HG03521 (cell line): ENCODE measurements around the gene ARAP1.

Source experiments
- ATAC-seq: cut with Tn5 transposase; IDR thresholded peaks from one replicate; pipeline ENCODE4 v1.9.1; 2021; ENCODE audit warnings: mild to moderate bottlenecking, moderate library complexity; ENCODE audit not compliant: unreplicated experiment

Gene ARAP1

DNA sequence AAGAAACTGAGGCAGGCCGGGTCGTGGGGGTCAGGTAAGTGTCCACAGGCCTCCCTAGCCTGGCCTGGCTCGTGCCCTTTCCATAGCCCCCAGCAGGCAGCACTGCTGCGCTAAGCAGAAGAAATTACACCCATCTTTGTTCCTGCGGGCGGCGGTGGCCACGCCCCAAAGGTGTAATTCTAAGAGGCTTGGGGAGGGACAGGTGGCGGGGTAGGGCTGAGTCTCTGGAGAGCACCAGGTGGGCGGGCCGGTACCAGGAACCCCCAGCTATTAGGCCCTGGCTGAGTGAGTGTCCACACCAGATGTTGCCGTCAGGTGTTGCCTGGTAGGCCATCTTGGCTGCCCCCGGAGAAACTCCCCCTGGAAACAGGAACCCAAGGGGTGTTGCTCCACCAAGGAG, 12.3 kb upstream of the ARAP1 start:
- no peak for ATAC-seq

DNA sequence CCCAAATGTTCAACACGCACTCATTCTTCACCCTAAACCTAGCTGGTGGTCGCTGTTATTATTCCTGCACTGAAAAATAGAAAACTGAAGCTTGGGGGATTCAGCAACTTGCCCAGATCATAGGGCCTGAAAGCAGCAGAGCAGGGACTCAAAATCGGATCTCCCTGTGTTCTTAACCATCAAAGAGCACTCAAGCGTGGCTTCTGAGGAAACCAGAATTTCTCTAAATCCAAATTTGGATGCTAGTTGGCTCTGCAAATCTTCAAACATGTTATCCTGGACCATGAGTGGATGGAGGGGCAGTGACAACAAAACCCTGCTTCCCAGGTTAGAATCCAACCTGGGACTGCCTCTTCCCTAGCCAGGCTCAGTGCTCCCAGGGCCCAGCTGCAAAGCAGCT, 11.6 kb upstream of the ARAP1 start:
- ATAC-seq, result no peak

DNA sequence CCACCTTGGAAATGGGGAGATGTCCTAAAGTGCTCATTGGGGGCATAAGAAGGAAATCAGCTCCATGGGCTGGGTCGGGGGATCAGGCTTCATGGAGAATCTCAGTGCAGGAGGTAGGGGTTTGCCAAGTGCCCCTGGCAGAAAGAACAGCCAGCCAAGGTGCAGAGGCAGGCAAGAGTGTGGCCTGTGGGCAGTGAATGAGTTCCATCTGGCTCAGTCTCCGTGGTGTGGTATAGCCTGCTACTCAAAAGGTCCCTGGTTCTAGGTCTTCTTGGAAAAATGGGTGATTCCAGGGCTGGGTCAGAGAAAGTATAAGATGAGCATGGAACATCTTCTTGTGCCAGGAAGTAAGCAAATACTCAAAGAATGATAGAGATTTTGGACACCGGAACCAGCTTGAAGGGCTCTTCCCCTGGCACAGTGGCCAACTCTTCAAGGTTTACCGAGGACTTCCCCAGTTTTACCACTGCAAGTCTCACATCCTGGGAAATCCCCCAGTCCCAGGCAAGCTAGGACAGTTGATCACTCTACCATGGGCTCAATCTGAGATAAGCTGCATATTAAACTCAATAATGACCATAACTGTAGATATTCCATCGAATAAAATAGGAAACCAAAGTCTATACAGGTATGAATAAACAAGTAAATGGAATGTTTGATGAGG, 10.6 kb upstream of the ARAP1 start:
- ATAC-seq, result no peak

DNA sequence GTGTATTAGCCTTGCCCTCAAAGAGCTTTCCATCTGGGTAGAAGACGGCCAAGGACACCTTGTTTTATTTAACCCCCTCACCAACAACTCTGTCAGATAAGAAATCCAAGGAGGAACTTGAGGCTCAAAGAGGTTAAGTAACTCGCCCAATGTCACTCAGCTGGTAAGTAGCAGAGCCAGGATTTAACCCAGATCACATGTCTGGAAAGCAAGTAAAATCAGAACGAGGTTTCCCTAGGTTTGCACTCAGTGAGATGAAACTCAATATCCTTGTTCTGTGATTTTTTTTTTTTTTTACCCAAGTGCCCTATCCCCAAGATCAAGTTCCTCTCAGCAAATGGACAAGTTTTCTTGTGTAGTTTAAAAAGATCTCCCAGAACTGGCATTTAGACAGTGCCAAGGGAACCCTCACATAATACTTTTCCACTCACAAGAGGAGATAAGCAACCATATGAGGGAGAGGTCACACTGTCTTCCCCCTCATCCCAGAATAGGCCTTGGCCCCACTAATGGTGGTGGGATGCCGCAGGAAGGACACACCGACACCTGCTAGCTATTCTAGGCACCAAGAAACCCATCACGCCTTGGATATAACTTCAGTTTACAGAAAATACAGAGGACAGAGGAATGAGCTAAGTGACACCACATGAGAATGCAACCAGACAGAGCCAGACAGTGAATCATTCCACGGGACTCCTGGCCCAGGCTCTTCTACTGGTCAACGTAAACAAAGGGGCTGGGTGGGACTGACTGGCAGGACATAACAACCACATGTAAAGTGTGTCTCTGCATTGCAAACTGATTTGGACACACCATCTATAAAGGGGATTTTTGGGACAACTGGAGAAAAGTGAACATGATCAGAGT, 8.6 kb upstream of the ARAP1 start:
- ATAC-seq, result no peak

DNA sequence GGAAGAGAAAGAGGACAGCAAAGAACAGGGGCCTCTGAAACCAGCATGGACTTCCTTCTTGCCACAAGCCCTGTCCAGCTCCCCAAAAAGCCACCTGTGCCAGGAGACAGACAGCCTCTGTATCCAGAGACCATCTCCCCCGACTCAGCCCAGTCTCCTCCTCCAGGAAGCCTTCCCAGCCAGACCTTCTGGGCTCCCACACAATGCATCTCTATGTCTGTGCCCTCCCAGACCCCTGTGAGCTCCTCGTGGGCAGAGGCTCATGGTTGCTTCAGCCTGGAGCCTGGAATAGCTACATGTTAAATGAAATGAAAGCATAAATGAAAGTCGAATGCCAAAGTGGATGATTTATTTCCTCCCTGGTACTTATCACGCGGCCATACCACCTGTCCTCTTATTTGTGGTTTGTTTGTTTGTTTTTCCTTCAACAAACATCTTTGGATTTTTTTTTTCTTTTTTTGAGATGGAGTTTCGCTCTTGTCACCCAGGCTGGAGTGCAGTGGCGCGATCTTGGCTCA, 7.3 kb upstream of the ARAP1 start:
- ATAC-seq, result no peak

DNA sequence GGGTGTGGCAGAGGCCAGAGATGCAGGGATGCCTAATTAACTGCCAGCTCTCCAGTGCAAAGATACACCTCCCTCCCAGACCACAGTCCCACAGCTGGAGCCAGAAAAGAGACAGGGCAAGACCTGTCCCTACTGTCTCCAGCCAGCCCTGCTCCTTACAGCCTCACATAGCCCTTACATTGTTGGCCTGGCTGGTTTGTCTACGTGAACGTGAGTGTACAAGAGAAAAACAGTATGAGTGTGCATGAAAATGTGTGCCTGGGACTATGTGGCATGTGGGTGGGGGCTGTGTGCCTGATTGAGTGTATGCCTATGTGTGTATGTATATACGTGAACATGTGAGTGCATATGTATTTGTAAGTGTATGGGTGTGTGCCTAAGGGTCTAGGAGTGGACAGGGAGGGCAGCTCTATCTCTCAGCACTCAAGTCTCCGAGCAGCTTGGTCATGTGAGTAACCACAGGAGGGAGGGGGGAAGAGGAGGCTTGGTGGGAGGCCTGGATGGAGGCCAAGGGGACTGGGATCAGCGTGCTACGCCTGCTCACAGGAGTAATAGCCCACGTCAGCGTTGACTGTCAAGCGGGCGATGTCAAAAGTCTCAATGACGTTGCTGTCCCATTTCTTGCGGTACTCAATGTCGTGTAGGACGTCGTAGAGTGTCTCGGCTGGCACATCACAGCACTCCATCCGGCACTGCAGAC, 6.6 kb upstream of the ARAP1 start:
- ATAC-seq, result no peak

DNA sequence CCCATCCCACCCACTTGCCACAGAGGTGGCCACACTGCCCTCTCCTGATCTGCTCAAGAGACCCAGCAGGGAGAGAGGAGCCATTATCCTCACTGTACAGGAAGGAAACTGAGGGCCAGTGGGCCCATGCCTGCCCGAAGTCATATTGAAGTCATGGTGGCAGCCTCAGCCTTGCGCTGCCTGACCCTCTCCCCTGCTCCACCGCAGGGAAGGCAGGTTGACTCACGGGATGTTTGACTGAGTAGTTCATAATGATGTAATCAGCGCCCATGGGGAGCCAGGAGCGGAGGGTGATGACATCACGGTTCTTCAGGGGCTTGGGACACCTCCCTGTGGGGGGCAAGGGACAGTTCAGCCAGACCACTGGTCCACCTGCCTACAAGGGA, 6.1 kb upstream of the ARAP1 start:
- no peak for ATAC-seq

DNA sequence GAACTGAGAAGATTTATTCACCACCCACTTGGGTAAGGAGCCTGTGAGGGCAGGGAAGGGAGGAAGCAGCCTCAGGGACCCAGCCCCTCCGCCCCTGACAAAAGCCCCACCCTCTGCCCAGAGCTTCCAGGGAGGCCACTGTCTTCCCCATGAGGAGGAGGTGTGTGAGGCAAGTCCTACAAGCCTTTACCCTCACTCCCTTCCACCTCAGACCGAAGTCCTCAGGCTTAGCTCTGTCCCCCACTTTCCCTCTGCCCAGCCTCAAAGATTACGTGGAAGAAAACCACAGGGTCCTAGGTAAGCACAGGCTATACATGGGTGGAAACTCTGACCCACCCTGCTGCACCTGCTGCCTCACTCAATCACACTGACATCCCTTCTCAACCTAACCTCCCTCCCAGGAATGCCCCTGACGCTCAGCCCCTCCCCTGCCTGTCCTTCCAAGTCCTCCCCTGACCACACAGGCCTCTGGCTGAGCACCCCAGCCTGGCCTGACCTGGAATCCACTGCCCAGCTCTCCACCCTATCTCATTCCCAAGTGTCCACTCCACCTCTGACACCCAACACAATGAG, 3.6 kb upstream of the ARAP1 start:
- ATAC-seq, result no peak

DNA sequence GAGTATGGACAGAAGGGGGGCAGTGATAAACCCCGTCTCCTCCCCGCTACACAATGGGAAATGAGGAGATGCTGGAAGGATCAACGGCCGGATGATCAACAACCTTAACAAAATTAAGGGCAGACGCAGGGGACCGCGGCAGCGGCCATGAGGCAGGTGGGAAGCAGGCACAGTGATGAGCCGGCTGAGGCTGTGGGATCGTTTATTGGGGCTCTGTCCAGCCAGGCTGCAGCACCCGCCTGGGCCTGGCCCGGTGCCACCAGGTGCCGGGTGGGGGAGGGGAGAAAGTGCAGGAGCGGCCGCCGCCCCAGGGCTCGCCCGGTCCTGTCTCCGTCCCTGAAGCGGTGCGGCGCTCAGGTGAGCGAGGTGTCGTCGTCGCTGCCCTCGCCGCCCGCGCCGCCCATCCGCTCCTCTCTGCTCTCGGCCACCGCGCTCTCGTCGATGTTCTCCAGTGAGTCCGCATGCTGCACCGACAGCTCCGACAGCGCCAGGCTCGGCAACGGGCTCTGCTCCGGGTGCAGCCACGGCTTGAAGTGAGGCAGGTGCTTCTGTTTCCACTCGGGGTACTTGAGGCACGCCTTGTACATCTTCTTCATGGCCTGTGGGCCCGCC, 2.4 kb upstream of the ARAP1 start:
- ATAC-seq, result no peak

DNA sequence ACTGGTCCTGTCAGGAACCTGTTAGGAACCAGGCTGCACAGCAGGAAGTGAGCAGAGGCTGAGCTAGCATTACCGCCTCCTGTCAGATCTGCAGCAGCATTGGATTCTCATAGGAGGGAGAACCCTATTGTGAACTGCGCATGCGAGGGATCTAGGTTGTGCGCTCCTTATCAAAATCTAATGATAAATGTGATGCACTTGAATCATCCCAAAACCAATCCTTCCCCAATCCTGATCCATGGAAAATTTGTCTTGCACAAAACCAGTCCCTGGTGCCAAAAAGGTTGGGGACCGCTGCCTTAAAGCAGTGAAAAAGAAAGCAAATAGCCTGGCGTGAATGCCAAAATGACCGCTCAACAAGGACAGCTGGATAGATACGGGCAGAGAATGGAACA, 1.9 kb upstream of the ARAP1 start:
- ATAC-seq, result no peak

DNA sequence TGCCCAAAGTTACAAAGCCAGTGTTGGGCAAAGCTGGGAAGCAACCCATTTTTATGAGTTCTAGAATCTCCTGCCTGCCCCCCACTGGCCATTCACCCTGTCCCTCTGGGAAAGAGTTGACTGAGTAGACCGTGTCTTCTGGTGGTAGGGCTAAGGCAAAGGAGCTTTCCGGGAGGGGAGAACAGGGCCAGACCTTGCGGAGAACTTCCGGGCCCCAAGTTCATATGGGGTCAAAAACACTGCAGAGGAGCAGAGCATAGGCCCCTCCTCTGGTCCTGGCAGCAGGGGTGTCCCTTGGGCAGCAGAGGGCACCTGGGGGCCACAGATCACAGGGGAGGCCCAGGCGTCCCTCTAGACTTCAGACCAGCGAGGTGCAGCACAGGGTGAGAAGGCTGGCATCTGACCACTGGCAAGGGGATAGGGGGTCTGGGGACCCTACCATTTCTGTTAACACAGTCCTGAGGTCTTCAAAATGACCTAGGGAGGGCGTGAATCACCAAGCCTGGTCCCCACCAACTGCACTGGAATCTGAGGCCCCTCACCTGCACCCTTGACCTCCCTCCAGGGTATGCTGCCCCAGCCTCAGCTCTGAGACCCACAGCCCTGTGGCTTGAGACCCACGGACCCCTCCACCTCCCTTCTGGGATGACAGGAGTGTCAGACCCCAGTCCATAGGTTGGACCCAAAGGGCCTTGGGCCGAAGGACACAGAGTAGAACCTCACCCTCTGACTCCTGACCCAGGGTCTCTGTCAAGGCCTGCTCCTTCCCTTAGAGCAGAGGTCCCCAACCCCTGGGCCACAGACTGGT, 1.3 kb upstream of the ARAP1 start:
- no peak for ATAC-seq

DNA sequence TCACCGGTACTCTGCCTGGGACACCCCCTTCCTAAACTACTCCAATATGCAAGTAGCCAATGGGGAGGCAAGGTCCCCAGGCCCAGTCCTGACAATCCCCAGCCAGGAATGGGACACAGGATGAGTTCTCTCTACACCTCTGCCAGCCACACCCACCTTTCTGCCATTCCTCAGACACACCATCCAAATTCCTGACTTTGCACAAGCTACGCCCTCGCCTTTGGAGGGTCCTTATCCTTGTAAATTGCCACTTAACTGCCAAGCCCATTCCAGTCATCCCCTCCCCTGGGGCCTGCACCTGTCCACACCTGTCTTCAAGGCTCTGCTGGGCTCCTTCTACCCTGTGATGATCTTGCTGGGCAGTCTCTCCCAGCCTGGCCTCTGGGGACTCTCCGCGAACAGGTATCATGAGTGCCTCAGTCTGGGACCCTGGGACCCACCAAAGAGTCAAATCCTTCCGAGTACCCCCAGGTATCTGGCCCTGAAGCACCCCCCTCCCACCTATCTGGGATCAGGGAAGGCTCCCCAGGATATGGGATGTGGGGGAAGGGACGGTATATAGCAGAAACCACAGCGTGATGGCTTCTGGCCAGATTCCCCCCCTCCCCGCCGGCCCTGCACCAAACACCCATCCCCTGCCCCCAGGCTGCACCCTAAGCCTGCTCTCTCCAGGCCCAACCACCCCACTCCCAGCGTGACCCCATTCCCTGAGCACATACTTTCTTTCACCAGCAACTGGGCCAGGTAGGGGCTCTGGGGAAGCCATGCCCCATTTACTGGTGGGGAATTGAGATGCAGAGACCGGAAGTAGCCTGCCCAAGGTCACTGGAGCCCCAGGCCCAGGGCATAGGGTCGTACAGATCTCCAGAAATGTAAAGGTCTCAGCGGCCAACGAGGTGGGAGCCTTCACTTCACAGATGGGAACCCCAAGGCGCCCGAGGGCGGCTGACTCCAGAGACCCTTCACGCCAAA, 806 bp downstream of the ARAP1 start:
- ATAC-seq, result no peak

DNA sequence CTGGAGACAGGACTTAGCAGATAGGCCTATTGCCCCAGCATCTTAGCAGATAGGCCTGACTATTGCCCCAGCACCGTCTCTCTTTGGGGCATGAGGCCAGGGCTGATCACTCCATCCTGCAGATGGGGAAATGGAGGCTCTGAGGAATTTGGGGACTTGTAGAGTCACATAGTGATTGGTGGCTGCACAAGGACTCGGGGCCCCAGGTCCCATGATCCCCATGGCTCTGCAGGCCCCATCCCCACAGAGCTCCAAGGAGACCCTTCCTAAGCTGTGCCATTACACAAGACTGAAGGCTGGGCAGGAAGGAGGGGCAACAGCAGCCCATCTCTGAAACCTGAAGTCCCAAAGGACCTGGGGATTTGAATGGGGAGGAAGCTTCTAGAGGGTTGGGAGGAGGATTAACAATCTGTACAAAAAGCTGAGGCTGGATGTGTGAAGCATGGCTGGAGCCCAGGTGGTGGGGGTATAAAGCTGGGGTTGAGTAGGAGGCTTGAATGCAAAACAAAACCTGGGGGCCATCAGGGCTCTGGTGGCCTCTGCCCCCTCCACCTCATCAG, 1.6 kb downstream of the ARAP1 start:
- no peak for ATAC-seq

DNA sequence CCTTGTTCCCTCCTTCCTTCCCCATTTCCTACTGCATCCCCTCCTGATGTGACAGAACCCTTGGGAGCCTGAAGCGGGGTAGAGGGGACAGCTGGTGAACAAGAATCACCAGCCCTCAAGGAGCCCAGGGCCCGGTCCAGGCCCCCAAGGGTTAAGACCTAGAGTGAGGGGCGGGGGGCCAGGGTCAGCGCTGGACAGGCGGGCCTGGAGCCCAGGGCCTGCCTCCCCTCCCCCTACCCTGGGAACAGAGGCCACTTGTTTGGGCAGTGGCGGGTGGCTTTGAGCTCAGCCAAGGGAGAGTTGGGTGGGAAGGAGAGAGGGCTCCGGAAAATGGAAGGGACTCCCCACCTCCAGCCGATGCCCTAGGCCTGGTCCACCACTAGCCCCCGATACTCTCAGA, 2.1 kb downstream of the ARAP1 start:
- ATAC-seq, result no peak

DNA sequence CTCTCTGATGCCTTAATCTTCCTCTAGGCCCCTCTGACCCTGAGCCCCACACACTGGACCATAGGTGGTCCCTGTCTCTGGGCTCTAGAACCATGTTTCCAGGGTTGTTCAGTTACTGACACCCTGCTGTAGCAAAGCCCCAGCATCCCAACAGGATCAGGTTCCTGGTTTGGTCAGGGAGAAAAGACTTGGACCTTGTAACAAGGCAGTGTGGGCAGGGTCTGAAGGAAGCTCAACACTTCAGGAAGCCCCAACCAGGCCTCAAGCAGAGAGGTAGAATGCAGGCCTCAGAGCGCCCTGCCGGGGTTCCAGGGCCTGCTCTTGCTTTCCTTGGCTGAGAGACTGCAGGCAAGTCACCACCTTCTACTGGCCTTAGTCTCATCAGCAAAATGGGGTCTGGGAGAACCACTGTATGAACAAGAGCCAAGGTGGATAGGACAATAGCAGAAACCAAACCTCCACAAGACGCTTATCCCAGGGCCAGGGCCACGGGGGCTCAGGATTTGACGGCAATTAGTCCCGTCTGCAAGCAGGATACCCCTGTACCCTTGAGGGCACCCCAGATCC, 4.8 kb downstream of the ARAP1 start:
- no peak for ATAC-seq

DNA sequence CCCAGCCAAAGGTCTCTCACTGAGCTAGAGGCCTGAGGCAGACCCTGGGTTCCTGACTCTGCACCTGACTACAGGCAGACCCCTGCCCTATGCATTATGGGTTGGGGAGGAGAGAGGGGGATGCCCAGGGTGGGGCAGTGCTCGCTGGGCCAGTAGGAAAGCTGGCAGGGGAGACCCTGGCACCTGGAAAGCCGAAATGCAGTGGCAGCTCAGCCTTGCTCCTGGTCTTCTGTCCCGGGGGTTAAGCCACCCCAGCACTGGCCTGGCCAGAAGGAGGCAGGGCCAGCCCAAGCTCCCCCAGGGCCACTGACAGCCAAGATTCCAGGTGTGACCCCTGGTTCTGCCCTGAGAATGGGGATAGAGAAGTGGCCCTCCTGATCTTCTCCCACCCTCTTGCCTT, 5.4 kb downstream of the ARAP1 start:
- ATAC-seq, result no peak

DNA sequence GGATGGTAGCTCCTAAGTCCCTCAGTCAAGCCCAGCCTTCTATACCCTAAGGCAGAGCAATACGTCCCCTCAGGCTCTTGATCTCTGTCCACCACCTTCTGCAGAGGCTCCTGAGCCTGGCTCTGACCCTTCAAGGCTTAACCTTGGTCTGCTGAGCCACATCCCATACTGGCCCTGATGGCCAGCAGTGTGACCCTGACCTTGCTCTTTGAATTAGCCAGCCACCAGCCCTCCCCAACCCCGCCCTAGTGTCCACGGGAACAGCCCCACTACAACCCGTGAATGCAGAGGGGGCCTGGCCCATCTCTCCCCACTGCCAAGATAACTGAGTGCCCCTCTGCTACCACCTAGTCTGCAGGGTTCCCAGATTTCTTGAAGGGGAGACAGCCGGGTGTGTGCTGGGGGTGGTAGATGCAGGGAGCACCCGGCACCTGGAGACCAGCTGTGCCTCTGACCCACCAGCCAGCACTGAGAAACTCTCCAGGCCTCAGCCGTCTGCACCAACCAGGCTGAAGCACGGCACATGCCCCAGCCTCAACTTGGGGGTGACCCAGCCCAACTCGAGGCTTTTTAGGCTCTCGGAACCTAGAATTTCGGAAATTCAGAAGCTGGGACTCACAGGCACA, 6.2 kb downstream of the ARAP1 start:
- no peak for ATAC-seq

DNA sequence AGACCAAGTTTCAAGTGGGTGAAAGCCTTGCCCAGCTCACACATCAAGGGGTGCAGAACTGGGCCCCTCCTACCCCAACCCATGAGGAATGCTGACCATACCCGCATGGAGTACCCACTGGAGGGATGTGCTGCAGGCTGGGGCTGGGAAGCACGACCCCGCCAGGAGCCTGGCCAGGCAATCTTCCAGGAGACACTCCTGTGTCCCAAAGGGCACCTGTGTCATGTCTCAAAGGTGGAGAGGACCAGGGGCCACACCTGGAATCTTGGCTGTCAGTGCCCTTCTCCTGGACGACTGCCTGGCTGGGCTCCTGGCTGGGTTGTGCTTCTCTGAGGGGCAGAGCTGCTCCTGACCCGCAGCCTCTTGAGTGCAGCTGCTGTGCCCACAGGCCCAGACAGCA, 6.7 kb downstream of the ARAP1 start:
- ATAC-seq, result no peak
